ENCODE results near the gene ASCL4. TPM values are rescaled to one million over a fixed set of nuclear protein-coding genes. Genes with fewer than 3 reads are reported as not detected.

Gene ASCL4
- total and polyA plus RNA-seq, 2 of the 4 experiments (the other 2 are of a cell fraction) = not detected

- DNase-seq = no peak
- Histone ChIP-seq H3K4me3 (ENCODE audit: insufficient read depth, low read depth, low read length) (no peak overlapping the region), H3K27ac (ENCODE audit: insufficient read depth, low read length) (no peak overlapping the region), H3K27me3 (ENCODE audit: control insufficient read depth, insufficient read depth, low read length) (peaks cover 17% of the 10 kb centered on the region), H2BK5ac (ENCODE audit: low read depth, low read length, poor library complexity, severe bottlenecking) (no peak overlapping the region), H3K9me3 (ENCODE audit: control insufficient read depth, insufficient read depth, low read length) (no peaks in the 10 kb centered on the region), H4K91ac (ENCODE audit: insufficient read depth, low read depth, low read length) (no peak overlapping the region), H4K5ac (ENCODE audit: low read depth, low read length) (no peak overlapping the region), H2BK15ac (ENCODE audit: low read depth, low read length) (no peak overlapping the region), H2AFZ (replicated peaks; ENCODE audit: low read length, poor library complexity) (no peak overlapping the region), H3K4me2 (ENCODE audit: low read depth, low read length) (no peak overlapping the region), H4K8ac (ENCODE audit: low read depth in 2 of 2, low read length in 2 of 2) (no peak overlapping the region), H3K56ac (ENCODE audit: extremely low read depth, insufficient read depth, low read length) (no peak overlapping the region), H3K18ac (ENCODE audit: low read depth, low read length) (no peak overlapping the region), H3K36me3 (ENCODE audit: control insufficient read depth, insufficient read depth, low read length) (no peaks in the 10 kb centered on the region), H3K9me1 (ENCODE audit: insufficient read depth, low read length) (no peaks in the 10 kb centered on the region), H3K9ac (ENCODE audit: low read depth, low read length) (no peak overlapping the region), H4K20me1 (ENCODE audit: insufficient read depth, low read length) (no peaks in the 10 kb centered on the region), H3K4ac (ENCODE audit: low read depth, low read length) (no peak overlapping the region), H3K23ac (ENCODE audit: low read depth, low read length) (no peak overlapping the region), H2AK5ac (ENCODE audit: low read depth, low read length) (no peak overlapping the region), H2BK20ac (ENCODE audit: low read depth, low read length) (no peak overlapping the region), H2BK120ac (ENCODE audit: low read depth, low read length) (no peak overlapping the region), H3K79me1 (ENCODE audit: low read depth in 1 of 2, low read length in 2 of 2) (no peaks in the 10 kb centered on the region), H3K14ac (replicated peaks; ENCODE audit: low read depth, low read length) (no peak overlapping the region), H2AK9ac (replicated peaks; ENCODE audit: low read depth, low read length, poor library complexity) (no peak overlapping the region), H3K4me1 (ENCODE audit: control insufficient read depth, insufficient read depth, low read length) (no peaks in the 10 kb centered on the region)
- BruUV-seq (replicated peaks) = no TSS peak
- no peak for ATAC-seq (ENCODE audit: low read depth)
- dilution Hi-C loops (cut with HindIII; ENCODE audit: low sequenced_read_pairs, unreplicated experiment) (no loop called here), intact Hi-C loops (cut with micrococcal nuclease) (no loop called here), in situ Hi-C loops (cut with MboI; ENCODE audit: low sequenced_read_pairs) (no loop called here)
- POLR2A ChIA-PET (ENCODE audit: unreplicated experiment) = no interaction called here
- 75% methylated on average over 6 of the region's 7 CpGs; no CpG with 5 or more reads in 1 of the 2 experiments for WGBS, 2 experiments (ENCODE audit: extremely low coverage in 2 of 2, insufficient read length in 1 of 2)
- CTCF ChIA-PET = no interaction called here
- TF ChIP-seq RAD21 (IDR thresholded peaks at IDR 0.05; ENCODE audit: low read length) = no peak
- no peak for TF ChIP-seq FOS (IDR thresholded peaks at IDR 0.05; ENCODE audit: low read depth, low read length)
- TF ChIP-seq CTCF (conservative IDR thresholded peaks at IDR 0.05; ENCODE audit: low read depth, low read length) = no peak
- TF ChIP-seq RFX5 (IDR thresholded peaks at IDR 0.05; ENCODE audit: low read depth, low read length) = no peak
- no peak for TF ChIP-seq SMC3 (IDR thresholded peaks at IDR 0.05; ENCODE audit: low read depth, low read length)
- no peak for TF ChIP-seq MAZ (IDR thresholded peaks at IDR 0.05; ENCODE audit: borderline replicate concordance, low read depth, low read length)
- TF ChIP-seq CEBPB (IDR thresholded peaks at IDR 0.05; ENCODE audit: low read depth, low read length) = no peak
- no peak for TF ChIP-seq CHD1 (IDR thresholded peaks at IDR 0.05; ENCODE audit: low read depth, low read length)
- TF ChIP-seq MAFK (IDR thresholded peaks at IDR 0.05; ENCODE audit: low read depth, low read length) = no peak
- no peak for TF ChIP-seq NFE2L2 (IDR thresholded peaks at IDR 0.05; ENCODE audit: low read depth, low read length)
- TF ChIP-seq MXI1 (IDR thresholded peaks at IDR 0.05; ENCODE audit: borderline replicate concordance, low read depth, low read length) = no peak
- no peak for TF ChIP-seq USF2 (IDR thresholded peaks at IDR 0.05; ENCODE audit: low read depth, low read length)
- no peak for TF ChIP-seq ELK1 (IDR thresholded peaks at IDR 0.05; ENCODE audit: borderline replicate concordance, low read depth, low read length)
- no peak for TF ChIP-seq POLR2A (IDR thresholded peaks at IDR 0.05; ENCODE audit: low read depth, low read length)
- TF ChIP-seq BHLHE40 (IDR thresholded peaks at IDR 0.05; ENCODE audit: low read depth, low read length) = no peak
- no peak for TF ChIP-seq RCOR1 (IDR thresholded peaks at IDR 0.05; ENCODE audit: insufficient replicate concordance, low read length)
These were observed 4.8 kb downstream of the ASCL4 start for GRCh38 chr12:107779077-107779831.

Measured in IMR-90 (cell line).